M059J (cell line): ENCODE measurements around the gene TRIM2. TPM values are rescaled to one million over a fixed set of nuclear protein-coding genes. Genes with fewer than 3 reads are reported as not detected.

Experiments
- DNase-seq: peaks from one replicate; pipeline ENCODE4 v3.0.0-alpha.2; 2012; ENCODE audit warnings: low read depth
- total RNA-seq: library from RNA; depleted of rRNA; stranded (reverse); fragments of >200 nt; shearing (Covaris generic); gene quantifications from 2 replicates; pipeline ENCODE4 v1.2.3, GENCODE V29; 2014

Gene TRIM2
- total RNA-seq, 1 experiment from 2014 or later: 18.4 TPM

DNA sequence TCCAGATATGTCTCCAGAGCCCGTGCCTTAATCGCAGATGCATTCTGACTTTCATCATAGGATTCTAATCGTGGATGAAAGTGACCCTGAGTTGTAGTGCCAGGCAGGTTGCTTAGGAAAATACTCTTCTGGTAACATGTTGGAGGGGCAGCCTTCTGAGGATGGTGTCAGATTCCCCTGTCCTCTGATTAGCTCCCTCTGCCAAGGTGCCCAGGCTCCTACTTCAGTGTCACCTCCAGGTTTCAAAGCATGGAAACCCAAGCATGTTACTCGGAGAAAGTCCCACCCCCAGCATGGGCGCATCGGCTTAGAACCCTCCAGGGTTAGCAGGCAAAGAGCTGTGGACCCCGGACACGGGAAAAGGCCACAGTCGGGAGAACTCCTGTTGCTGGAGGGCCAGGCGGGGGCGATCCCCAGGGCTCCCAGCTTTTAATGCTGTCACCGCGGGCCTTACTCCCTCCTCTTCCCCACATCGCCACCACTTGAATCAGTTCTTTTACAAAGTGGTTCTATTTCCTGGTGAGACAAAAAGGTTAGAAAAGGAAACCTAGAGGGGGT is 44.5 kb downstream of the TRIM2 start:
- DNase-seq: peak; percentile 30

- DNase-seq: peak; percentile 80
Measured at GRCh38 chr4:153249199-153250041, 45.2 kb downstream of the TRIM2 start.

- no peak for DNase-seq
Measured at GRCh38 chr4:153252122-153252521, 47.9 kb downstream of the TRIM2 start.

DNA sequence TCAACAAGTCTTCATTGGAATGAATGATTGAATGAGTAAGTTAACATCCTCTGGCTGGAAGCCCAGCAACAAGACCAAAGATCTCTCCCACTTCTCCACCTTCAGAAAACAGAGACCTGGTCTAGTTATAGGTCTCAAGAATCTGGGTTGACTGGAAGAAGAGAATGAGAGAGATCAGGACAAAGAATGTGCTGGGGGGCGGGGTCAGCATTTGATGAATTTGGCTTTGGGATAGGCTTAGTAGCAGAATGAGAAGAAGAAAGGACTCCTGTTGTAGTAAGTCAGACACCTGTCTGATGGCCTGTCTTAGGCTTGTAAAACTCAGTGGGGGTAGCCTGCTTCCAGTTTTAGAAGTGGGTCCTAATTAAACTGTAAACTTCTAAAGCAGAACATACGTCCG is 51.0 kb downstream of the TRIM2 start:
- no peak for DNase-seq

GRCh38 chr4:153257151-153257620 is 52.9 kb downstream of the TRIM2 start:
- peak; percentile 63 for DNase-seq

DNA sequence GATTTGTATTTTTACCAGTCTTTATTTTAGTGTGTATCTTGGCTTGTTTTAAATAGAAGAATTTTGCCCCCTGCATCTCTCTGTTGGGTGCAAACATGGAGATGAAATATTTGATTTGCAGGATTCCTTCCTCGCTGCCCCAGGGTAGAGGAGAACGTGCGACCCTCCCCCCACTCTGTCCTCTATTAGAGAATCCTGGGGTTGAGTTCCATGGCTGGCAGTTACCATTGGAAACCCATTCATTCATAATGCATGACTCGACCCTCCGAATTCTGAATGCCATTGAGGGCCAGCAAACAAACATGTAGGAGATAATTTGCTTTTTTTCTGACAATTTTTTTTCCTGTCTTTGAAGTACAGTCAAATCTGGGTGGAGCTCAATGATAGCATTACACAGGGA is 53.7 kb downstream of the TRIM2 start:
- DNase-seq: peak; percentile 25

DNA sequence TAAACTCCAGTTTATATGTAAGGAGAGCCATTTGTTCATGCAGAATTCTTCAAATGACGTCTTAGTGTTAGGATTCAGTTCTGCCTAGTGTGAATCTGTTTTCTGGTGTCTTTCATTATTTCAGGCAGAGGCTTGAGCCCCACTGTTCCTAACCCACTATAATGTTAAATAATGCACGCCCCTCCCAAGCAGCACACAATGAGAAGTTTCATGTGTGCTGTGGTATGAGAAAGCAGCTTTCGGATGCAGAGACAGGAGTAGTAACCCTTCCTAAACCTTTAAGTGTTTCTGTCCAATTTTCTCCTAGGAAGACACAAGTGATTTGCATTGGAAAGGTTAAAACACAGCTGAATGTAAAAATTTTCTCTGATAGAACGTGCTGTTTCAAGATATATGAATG is 54.5 kb downstream of the TRIM2 start:
- DNase-seq: no peak

DNA sequence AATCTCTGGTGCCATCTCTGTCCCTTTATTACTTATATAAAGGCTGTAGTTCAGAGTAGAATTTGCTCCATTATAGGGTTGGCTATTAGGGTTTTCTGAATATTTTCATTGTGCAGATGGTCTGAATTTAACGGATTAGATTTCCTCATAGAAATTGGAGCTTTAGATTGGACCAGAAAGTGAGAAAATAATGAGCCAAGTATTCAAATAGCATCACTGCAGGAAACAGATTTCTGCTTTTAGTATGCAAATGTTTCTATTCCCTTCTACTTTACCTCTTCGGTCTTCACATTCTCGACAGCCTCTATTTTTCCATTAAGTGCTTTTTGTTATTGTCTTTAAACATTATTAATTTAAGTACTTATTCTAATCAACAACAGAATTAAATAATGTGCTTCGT is 55.4 kb downstream of the TRIM2 start:
- no peak for DNase-seq

DNA sequence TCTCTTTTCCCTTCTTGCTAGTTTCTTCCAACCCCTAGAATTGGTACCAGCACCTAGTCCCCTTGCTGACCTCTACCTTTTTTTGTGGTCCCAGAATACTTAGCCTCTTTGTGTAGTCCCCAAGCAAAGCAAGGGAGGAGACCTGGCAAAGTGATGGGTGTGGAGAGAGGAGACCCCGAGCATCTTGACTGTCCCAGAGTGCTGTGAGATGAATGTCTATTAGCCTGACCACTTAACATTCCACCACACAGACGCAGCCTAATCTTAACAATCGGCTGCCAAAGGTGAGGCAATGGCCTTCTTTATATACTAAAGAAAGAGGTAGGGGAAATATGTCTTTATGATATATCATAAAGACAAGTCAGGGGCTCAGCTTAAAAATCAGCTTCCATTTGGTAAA is 55.9 kb downstream of the TRIM2 start:
- DNase-seq: no peak

DNA sequence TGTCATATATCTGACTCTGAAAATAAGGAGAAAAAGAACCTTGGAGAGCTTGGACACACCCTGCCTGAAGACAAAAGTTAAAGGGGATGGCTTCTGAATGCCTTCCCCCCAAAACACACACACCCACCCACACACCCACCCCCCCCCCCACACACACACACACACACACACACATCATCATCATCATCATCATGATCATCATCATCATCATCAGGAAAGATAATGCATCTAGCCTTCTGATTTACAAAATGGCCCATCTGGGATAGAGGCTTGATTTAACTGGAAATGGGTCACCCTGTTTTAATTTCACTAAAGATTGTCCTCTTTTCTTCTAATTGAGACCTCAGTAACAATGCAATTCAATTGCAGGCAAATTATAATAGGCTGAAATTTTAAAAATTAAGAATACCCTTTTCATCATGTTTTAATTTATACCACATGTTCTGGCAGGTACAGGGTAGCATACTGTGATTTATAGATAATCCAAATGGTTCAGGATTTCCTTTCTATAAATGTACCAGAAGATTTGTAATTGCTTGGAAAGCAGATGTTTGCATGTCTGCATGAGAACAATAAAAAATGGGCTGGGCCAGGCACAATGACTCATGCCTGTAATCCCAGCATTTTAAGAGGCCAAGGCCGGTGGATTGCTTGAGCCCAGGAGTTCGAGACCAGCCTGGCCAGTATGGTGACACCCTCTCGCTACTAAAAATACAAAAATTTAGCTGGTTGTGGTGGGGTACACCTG is 56.5 kb downstream of the TRIM2 start:
- DNase-seq: peak; percentile 48

- DNase-seq: no peak
Measured at GRCh38 chr4:153261461-153261860, 57.2 kb downstream of the TRIM2 start.

- no peak for DNase-seq
Measured at GRCh38 chr4:153261914-153262313, 57.7 kb downstream of the TRIM2 start.

GRCh38 chr4:153265306-153266047 is 61.2 kb downstream of the TRIM2 start:
- peak; percentile 35 for DNase-seq

- peak; percentile 55 for DNase-seq
Measured at GRCh38 chr4:153266988-153267387, 62.7 kb downstream of the TRIM2 start.

DNA sequence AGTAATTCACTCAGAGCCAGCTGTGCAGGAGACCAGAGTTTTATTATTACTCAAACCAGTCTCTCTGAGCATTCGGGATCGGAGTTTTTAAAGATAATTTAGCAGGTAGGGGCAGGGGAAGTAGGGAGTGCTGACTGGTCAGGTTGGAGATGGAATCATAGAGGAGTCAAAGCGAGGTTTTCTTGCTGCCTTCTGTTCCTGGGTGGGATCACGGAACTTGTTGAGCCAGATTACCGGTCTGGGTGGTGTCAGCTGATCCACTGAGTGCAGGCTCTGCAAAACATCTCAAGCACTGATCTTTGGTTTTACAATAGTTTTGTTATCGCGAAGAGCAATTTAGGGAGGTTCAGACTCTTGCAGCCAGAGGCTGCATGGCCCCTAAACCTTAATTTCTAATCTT is 63.6 kb downstream of the TRIM2 start:
- DNase-seq: no peak

- no peak for DNase-seq
Measured at GRCh38 chr4:153268295-153268694, 64.1 kb downstream of the TRIM2 start.

GRCh38 chr4:153269218-153269990 is 65.2 kb downstream of the TRIM2 start:
- no peak for DNase-seq

GRCh38 chr4:153270361-153270760 is 66.1 kb downstream of the TRIM2 start:
- no peak for DNase-seq

DNA sequence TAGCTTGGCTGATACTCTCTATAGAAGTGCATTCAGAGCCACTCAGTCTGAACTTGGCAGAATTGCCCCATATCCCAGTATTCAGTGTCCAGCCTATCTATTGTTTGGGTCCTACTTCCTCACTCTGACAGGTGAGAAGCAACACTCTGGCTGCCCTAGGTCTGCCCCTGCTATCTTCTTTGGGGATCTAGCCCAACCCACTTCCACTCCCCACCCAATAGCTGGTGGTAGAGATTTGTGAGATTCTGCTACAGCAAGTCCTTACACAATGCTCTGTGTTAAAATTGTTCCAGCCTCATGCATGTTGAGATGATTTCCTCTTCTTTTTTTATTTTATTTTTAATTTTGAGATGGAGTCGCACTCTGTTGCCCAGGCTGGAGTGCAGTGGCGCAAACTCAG is 67.6 kb downstream of the TRIM2 start:
- no peak for DNase-seq

DNA sequence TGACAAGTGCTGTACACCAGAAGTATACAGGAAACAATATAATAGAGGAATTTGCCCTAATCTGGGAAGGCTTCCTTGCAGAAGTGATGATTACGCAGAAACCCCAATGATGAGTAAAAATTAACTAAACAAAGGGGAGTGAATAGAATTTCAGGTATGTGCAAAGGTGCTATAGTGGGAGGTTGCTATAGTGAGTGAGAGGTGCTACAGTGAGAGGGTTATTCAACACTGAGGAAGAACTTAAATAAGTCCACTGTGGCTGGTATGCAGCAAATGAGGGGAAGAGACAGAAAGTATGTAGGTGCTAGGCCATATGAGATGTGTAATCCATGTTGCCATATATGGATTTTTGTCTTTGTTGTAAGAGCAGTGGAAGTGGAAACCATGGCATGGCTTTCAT is 69.5 kb downstream of the TRIM2 start:
- DNase-seq: no peak

GRCh38 chr4:153274967-153275366 is 70.7 kb downstream of the TRIM2 start:
- no peak for DNase-seq
